ENCODE results near the gene RAPGEF4. TPM values are rescaled to one million over a fixed set of nuclear protein-coding genes. Genes with fewer than 3 reads are reported as not detected.

The RAPGEF4 gene
- total and polyA plus RNA-seq, 2 of the 4 experiments (the other 2 are of a cell fraction), result 1.7 to 3.2 TPM

- Histone ChIP-seq H2AK5ac (ENCODE audit: low read depth, low read length) (no peak overlapping the region), H3K4ac (ENCODE audit: low read depth, low read length) (no peak overlapping the region), H2BK120ac (ENCODE audit: low read depth, low read length) (no peak overlapping the region), H3K9me1 (ENCODE audit: insufficient read depth, low read length) (peaks cover 3% of the 10 kb centered on the region; the same call in 1 of the 2 replicates), H4K5ac (ENCODE audit: low read depth, low read length) (no peak overlapping the region), H3K9ac (ENCODE audit: low read depth, low read length) (no peak overlapping the region), H4K8ac (ENCODE audit: low read depth in 2 of 2, low read length in 2 of 2) (no peak overlapping the region), H3K56ac (ENCODE audit: extremely low read depth, insufficient read depth, low read length) (no peak overlapping the region), H2BK5ac (ENCODE audit: low read depth, low read length, poor library complexity, severe bottlenecking) (no peak overlapping the region), H3K14ac (replicated peaks; ENCODE audit: low read depth, low read length) (no peak overlapping the region), H3K27ac (ENCODE audit: insufficient read depth, low read length) (no peak overlapping the region), H4K20me1 (ENCODE audit: insufficient read depth, low read length) (no peaks in the 10 kb centered on the region), H2AFZ (replicated peaks; ENCODE audit: low read length, poor library complexity) (no peak overlapping the region), H2BK20ac (ENCODE audit: low read depth, low read length) (no peak overlapping the region), H3K4me2 (ENCODE audit: low read depth, low read length) (no peak overlapping the region), H3K27me3 (ENCODE audit: control insufficient read depth, insufficient read depth, low read length) (no peaks in the 10 kb centered on the region), H3K36me3 (ENCODE audit: control insufficient read depth, insufficient read depth, low read length) (no peaks in the 10 kb centered on the region; the same call in 1 of the 2 replicates), H3K79me1 (ENCODE audit: low read depth in 1 of 2, low read length in 2 of 2) (no peaks in the 10 kb centered on the region), H3K4me1 (ENCODE audit: control insufficient read depth, insufficient read depth, low read length) (peaks cover 6% of the 10 kb centered on the region; the same call in 1 of the 2 replicates), H3K23ac (ENCODE audit: low read depth, low read length) (no peak overlapping the region), H2AK9ac (replicated peaks; ENCODE audit: low read depth, low read length, poor library complexity) (no peak overlapping the region), H2BK15ac (ENCODE audit: low read depth, low read length) (no peak overlapping the region), H4K91ac (ENCODE audit: insufficient read depth, low read depth, low read length) (no peak overlapping the region), H3K18ac (ENCODE audit: low read depth, low read length) (no peak overlapping the region), H3K9me3 (ENCODE audit: control insufficient read depth, insufficient read depth, low read length) (no peaks in the 10 kb centered on the region), H3K4me3 (ENCODE audit: insufficient read depth, low read depth, low read length) (no peak overlapping the region)
- ATAC-seq (ENCODE audit: low read depth) (no peak), DNase-seq (no peak)
- 93% methylated on average over 2 of the region's 5 CpGs; no CpG with 5 or more reads in 1 of the 2 experiments for WGBS, 2 experiments (ENCODE audit: extremely low coverage in 2 of 2, insufficient read length in 1 of 2)
- dilution Hi-C loops (cut with HindIII; ENCODE audit: low sequenced_read_pairs, unreplicated experiment), result no loop called here
- in situ Hi-C loops (cut with MboI; ENCODE audit: low sequenced_read_pairs), result no loop called here
- BruUV-seq (replicated peaks), result no TSS peak
- intact Hi-C loops (cut with micrococcal nuclease), result loop anchor here (5.0 kb wide), 1 partner anchor 37 kb away; no protein-coding TSS in a partner anchor
- CTCF ChIA-PET, result no interaction called here
- TF ChIP-seq, protein P1, sequence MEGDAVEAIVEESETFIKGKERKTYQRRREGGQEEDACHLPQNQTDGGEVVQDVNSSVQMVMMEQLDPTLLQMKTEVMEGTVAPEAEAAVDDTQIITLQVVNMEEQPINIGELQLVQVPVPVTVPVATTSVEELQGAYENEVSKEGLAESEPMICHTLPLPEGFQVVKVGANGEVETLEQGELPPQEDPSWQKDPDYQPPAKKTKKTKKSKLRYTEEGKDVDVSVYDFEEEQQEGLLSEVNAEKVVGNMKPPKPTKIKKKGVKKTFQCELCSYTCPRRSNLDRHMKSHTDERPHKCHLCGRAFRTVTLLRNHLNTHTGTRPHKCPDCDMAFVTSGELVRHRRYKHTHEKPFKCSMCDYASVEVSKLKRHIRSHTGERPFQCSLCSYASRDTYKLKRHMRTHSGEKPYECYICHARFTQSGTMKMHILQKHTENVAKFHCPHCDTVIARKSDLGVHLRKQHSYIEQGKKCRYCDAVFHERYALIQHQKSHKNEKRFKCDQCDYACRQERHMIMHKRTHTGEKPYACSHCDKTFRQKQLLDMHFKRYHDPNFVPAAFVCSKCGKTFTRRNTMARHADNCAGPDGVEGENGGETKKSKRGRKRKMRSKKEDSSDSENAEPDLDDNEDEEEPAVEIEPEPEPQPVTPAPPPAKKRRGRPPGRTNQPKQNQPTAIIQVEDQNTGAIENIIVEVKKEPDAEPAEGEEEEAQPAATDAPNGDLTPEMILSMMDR (conservative IDR thresholded peaks at IDR 0.05; ENCODE audit: low read depth, low read length), result no peak
- TF ChIP-seq ELK1 (IDR thresholded peaks at IDR 0.05; ENCODE audit: borderline replicate concordance, low read depth, low read length) (no peak), NFE2L2 (IDR thresholded peaks at IDR 0.05; ENCODE audit: low read depth, low read length) (no peak), RCOR1 (IDR thresholded peaks at IDR 0.05; ENCODE audit: insufficient replicate concordance, low read length) (no peak), MXI1 (IDR thresholded peaks at IDR 0.05; ENCODE audit: borderline replicate concordance, low read depth, low read length) (no peak), CHD1 (IDR thresholded peaks at IDR 0.05; ENCODE audit: low read depth, low read length) (no peak), FOS (IDR thresholded peaks at IDR 0.05; ENCODE audit: low read depth, low read length) (no peak), MAZ (IDR thresholded peaks at IDR 0.05; ENCODE audit: borderline replicate concordance, low read depth, low read length) (no peak), MAFK (IDR thresholded peaks at IDR 0.05; ENCODE audit: low read depth, low read length) (no peak), USF2 (IDR thresholded peaks at IDR 0.05; ENCODE audit: low read depth, low read length) (no peak), BHLHE40 (IDR thresholded peaks at IDR 0.05; ENCODE audit: low read depth, low read length) (no peak), SMC3 (IDR thresholded peaks at IDR 0.05; ENCODE audit: low read depth, low read length) (no peak), RAD21 (IDR thresholded peaks at IDR 0.05; ENCODE audit: low read length) (no peak), RFX5 (IDR thresholded peaks at IDR 0.05; ENCODE audit: low read depth, low read length) (no peak), CEBPB (IDR thresholded peaks at IDR 0.05; ENCODE audit: low read depth, low read length) (no peak), POLR2A (IDR thresholded peaks at IDR 0.05; ENCODE audit: low read depth, low read length) (no peak)
- POLR2A ChIA-PET (ENCODE audit: unreplicated experiment), result no interaction called here
These were observed 184.1 kb downstream of the RAPGEF4 start for GRCh38 chr2:172919732-172920131.

Measured in IMR-90 (cell line).